ENCODE data around the gene SLC2A2.

Gene SLC2A2

DNA sequence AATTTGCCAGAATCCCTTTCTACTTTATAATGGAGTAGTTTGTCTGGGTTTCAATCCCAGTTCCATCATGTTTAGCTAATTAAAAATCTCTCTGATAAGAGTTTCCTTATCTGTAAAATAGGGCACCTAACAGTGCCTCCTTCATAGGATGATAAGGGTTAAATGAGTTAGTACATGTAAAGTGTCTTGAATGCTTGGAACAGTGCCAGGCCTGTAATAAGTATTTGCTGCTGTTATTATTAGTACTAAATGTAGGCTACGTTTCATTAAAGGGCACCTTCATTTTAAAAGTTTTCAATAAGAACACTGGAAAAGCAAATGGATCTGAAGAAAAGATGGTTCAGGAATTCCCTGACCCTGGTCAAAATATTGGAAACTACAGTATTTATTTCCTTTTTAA, 11.8 kb upstream of the SLC2A2 start:
- DNase-seq (ENCODE audit: low read depth in 1 of 2, low spot score in 1 of 2) = no peak

DNA sequence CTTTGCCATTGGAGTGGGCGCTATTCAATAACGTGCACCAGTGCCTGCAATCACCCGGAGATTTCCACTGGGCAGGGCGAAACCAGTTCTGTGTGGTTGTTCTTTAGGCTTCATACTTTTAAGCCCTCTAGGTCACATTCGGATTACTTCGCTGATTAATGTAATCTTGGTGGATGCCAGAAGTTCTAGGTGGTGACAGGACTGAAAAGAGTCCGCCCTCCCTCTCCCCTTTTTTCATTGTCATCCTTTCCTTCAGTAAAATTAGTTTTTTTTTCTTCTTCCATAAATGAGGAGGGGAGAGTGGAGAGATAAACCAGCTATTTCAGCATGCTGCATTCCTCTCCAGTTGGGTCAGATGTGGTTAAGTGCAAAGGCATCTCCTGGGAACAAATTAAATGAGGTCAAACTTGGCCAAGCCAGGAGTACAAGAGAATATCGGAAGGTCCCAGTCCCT, 2.3 kb upstream of the SLC2A2 start:
- DNase-seq (ENCODE audit: low read depth in 1 of 2, low spot score in 1 of 2) = no peak

- no peak for DNase-seq (ENCODE audit: low read depth in 1 of 2, low spot score in 1 of 2)
These were observed 1.7 kb upstream of the SLC2A2 start for GRCh38 chr3:171028025-171028778.

GRCh38 chr3:171023566-171023965, 3.0 kb downstream of the SLC2A2 start:
- DNase-seq (ENCODE audit: low read depth in 1 of 2, low spot score in 1 of 2) = no peak

GRCh38 chr3:171021377-171021776, 5.1 kb downstream of the SLC2A2 start:
- no peak for DNase-seq (ENCODE audit: low read depth in 1 of 2, low spot score in 1 of 2)

GRCh38 chr3:171018156-171018935, 8.2 kb downstream of the SLC2A2 start:
- DNase-seq (ENCODE audit: low read depth in 1 of 2, low spot score in 1 of 2) = no peak

- no peak for DNase-seq (ENCODE audit: low read depth in 1 of 2, low spot score in 1 of 2)
These were observed 12.4 kb downstream of the SLC2A2 start for GRCh38 chr3:171013822-171014748.

GRCh38 chr3:171011873-171012336, 14.6 kb downstream of the SLC2A2 start:
- DNase-seq (ENCODE audit: low read depth in 1 of 2, low spot score in 1 of 2) = no peak

DNA sequence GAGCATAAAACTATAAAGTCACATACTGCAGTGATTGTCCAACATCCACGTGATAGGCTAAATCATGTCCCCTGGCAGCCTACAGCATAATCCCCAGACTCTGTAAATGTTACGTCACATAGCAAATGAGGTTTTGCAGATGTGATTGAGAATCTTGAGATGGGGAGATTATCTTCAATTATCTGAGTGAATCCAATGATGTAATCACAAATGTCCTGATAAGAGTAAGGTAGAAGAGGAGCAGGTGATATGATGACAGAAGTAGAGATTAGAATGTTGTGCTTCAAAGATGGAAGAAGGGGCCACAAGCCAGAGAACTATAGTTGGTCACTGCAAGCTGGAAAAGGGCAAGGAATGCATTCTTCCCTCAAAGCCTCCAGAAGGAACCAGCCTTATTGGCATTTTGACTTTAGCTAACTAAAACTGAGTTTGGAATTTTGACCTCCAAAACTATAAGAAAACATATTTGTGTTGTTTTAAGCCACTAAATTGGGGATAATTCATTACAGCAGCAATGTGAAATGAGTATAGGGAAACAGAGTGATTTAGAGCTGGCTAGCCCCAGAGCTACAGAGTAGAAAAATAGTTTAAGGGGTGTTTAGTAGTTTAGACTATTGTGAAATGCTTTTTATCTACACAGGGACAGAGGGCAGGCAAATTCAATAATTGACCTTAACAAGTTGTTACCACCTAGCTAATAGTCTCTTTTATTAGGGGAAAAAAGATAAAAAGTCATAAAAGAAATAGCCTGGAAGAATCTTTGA, 15.2 kb downstream of the SLC2A2 start:
- no peak for DNase-seq (ENCODE audit: low read depth in 1 of 2, low spot score in 1 of 2)

- DNase-seq (ENCODE audit: low read depth in 1 of 2, low spot score in 1 of 2) = no peak
These were observed 19.2 kb downstream of the SLC2A2 start for GRCh38 chr3:171007316-171007715.

GRCh38 chr3:171005648-171006047, 20.9 kb downstream of the SLC2A2 start:
- DNase-seq (ENCODE audit: low read depth in 1 of 2, low spot score in 1 of 2) = no peak

GRCh38 chr3:171001957-171002694, 24.4 kb downstream of the SLC2A2 start:
- no peak for DNase-seq (ENCODE audit: low read depth in 1 of 2, low spot score in 1 of 2)

- no peak for DNase-seq (ENCODE audit: low read depth in 1 of 2, low spot score in 1 of 2)
These were observed 25.1 kb downstream of the SLC2A2 start for GRCh38 chr3:171001250-171001893.

- no peak for DNase-seq (ENCODE audit: low read depth in 1 of 2, low spot score in 1 of 2)
These were observed 26.2 kb downstream of the SLC2A2 start for GRCh38 chr3:171000281-171000680.

DNA sequence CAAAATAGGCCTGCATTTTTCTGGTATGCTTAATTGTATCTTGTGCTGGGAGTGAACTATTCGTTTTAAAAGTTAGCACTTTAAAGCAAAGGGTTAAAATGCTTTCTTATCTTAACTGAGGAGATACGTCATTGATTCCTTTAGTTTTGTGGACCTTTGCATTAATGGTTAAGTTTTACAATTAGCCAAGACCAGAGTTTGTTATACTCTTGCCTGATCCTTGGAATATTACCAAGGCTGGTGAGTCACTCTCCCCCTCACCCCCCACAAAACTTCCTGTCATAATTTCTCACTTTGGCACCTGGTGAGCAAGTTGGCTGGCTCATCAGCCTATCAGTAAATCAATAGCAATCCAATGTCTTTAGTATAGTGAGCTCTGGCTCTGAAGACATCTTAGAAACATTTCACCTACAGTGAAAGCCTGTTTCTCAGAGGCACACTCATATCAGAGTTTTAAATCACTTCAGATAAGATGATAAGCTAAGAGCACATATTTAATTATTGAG, 26.7 kb downstream of the SLC2A2 start:
- no peak for DNase-seq (ENCODE audit: low read depth in 1 of 2, low spot score in 1 of 2)

- no peak for DNase-seq (ENCODE audit: low read depth in 1 of 2, low spot score in 1 of 2)
These were observed 28.3 kb downstream of the SLC2A2 start for GRCh38 chr3:170997961-170998913.

- DNase-seq (ENCODE audit: low read depth in 1 of 2, low spot score in 1 of 2) = no peak
These were observed 33.7 kb downstream of the SLC2A2 start for GRCh38 chr3:170992854-170993253.

GRCh38 chr3:170991664-170992063, 34.9 kb downstream of the SLC2A2 start:
- no peak for DNase-seq (ENCODE audit: low read depth in 1 of 2, low spot score in 1 of 2)
